Measurements from ENCODE around the gene EMC10.

EMC10 gene

GRCh38 chr19:50536662-50537305, 60.5 kb downstream of the EMC10 start:
- FAIRE-seq (no peak), DNase-seq (ENCODE audit: extremely low spot score, insufficient read length, low read depth) (no peak)

GRCh38 chr19:50537306-50537685, 61.0 kb downstream of the EMC10 start:
- DNase-seq (ENCODE audit: extremely low spot score, insufficient read length, low read depth) = no peak
- no peak for FAIRE-seq

- DNase-seq (ENCODE audit: extremely low spot score, insufficient read length, low read depth) = peak; percentile 56
- peak; percentile 50 for FAIRE-seq
These were observed 61.5 kb downstream of the EMC10 start for GRCh38 chr19:50537769-50538230.

Data from GM18507 (cell line).